ENCODE results near the gene WDPCP.
"Not testable (repeated sequence)": the region's sequence is repeated elsewhere in the genome, so short reads cannot be mapped to it uniquely, and the experiment has no call there.

Gene WDPCP

GRCh38 chr2:63344575-63345284 lies 243.5 kb downstream of the WDPCP start:
- DNase-seq: no peak

- no peak for DNase-seq
These were observed 244.7 kb downstream of the WDPCP start for GRCh38 chr2:63343397-63344109.

- no peak for DNase-seq
These were observed 247.8 kb downstream of the WDPCP start for GRCh38 chr2:63340443-63340842.

- DNase-seq: no peak
These were observed 253.4 kb downstream of the WDPCP start for GRCh38 chr2:63334910-63335309.

- DNase-seq: no peak
These were observed 261.8 kb downstream of the WDPCP start for GRCh38 chr2:63326473-63326872.

- not testable (repeated sequence) for DNase-seq
These were observed 264.6 kb downstream of the WDPCP start for GRCh38 chr2:63323662-63324061.

- not testable (repeated sequence) for DNase-seq
These were observed 266.3 kb downstream of the WDPCP start for GRCh38 chr2:63321973-63322372.

- no peak for DNase-seq
These were observed 267.6 kb downstream of the WDPCP start for GRCh38 chr2:63320669-63321068.

GRCh38 chr2:63310614-63311013 lies 277.7 kb downstream of the WDPCP start:
- no peak for DNase-seq

- DNase-seq: no peak
These were observed 286.8 kb downstream of the WDPCP start for GRCh38 chr2:63301481-63301880.

- no peak for DNase-seq
These were observed 287.4 kb downstream of the WDPCP start for GRCh38 chr2:63300835-63301234.

- no peak for DNase-seq
These were observed 300.3 kb downstream of the WDPCP start for GRCh38 chr2:63287956-63288355.

GRCh38 chr2:63286520-63286919 lies 301.8 kb downstream of the WDPCP start:
- not testable (repeated sequence) for DNase-seq

GRCh38 chr2:63283273-63283672 lies 305.0 kb downstream of the WDPCP start:
- DNase-seq: no peak

GRCh38 chr2:63272560-63272959 lies 315.7 kb downstream of the WDPCP start:
- no peak for DNase-seq

GRCh38 chr2:63270717-63271116 lies 317.6 kb downstream of the WDPCP start:
- DNase-seq: no peak

GRCh38 chr2:63268946-63269345 lies 319.3 kb downstream of the WDPCP start:
- DNase-seq: no peak

GRCh38 chr2:63261137-63261621 lies 327.1 kb downstream of the WDPCP start:
- no peak for DNase-seq

GRCh38 chr2:63257473-63257872 lies 330.8 kb downstream of the WDPCP start:
- no peak for DNase-seq

- DNase-seq: no peak
These were observed 339.1 kb downstream of the WDPCP start for GRCh38 chr2:63249161-63249560.

GRCh38 chr2:63242747-63243146 lies 345.5 kb downstream of the WDPCP start:
- no peak for DNase-seq

- no peak for DNase-seq
These were observed 362.2 kb downstream of the WDPCP start for GRCh38 chr2:63225964-63226686.

GRCh38 chr2:63218800-63219526 lies 369.3 kb downstream of the WDPCP start:
- DNase-seq: no peak
